ENCODE results near the gene KDSR.

KDSR gene

GRCh38 chr18:63320123-63320974 is 46.7 kb downstream of the KDSR start:
- peak; percentile 67 for DNase-seq (ENCODE audit: low read depth)

- peak; percentile 49 for DNase-seq (ENCODE audit: low read depth)
Measured at GRCh38 chr18:63319383-63320122, 47.5 kb downstream of the KDSR start, which contains the start of gene BCL2. TSS of gene BCL2 (minus strand) at chr18:63319769.

- no peak for DNase-seq (ENCODE audit: low read depth)
Measured at GRCh38 chr18:63318889-63319382, 48.1 kb downstream of the KDSR start.

- DNase-seq (ENCODE audit: low read depth) = no peak
Measured at GRCh38 chr18:63317982-63318888, 48.8 kb downstream of the KDSR start.

- DNase-seq (ENCODE audit: low read depth) = no peak
Measured at GRCh38 chr18:63317556-63317946, 49.5 kb downstream of the KDSR start.

GRCh38 chr18:63316612-63317555 is 50.1 kb downstream of the KDSR start:
- DNase-seq (ENCODE audit: low read depth) = no peak

GRCh38 chr18:63315876-63316275 is 51.1 kb downstream of the KDSR start:
- DNase-seq (ENCODE audit: low read depth) = no peak

- no peak for DNase-seq (ENCODE audit: low read depth)
Measured at GRCh38 chr18:63315131-63315662, 51.8 kb downstream of the KDSR start.

GRCh38 chr18:63314062-63314790 is 52.8 kb downstream of the KDSR start:
- no peak for DNase-seq (ENCODE audit: low read depth)

- DNase-seq (ENCODE audit: low read depth) = no peak
Measured at GRCh38 chr18:63313396-63313917, 53.5 kb downstream of the KDSR start.

GRCh38 chr18:63312737-63313395 is 54.1 kb downstream of the KDSR start:
- no peak for DNase-seq (ENCODE audit: low read depth)

GRCh38 chr18:63312019-63312409 is 55.0 kb downstream of the KDSR start:
- no peak for DNase-seq (ENCODE audit: low read depth)

GRCh38 chr18:63311118-63312018 is 55.6 kb downstream of the KDSR start:
- no peak for DNase-seq (ENCODE audit: low read depth)

- no peak for DNase-seq (ENCODE audit: low read depth)
Measured at GRCh38 chr18:63309422-63309821, 57.6 kb downstream of the KDSR start.

- DNase-seq (ENCODE audit: low read depth) = no peak
Measured at GRCh38 chr18:63307551-63308200, 59.3 kb downstream of the KDSR start.

GRCh38 chr18:63306819-63307550 is 60.0 kb downstream of the KDSR start:
- DNase-seq (ENCODE audit: low read depth) = no peak

- DNase-seq (ENCODE audit: low read depth) = no peak
Measured at GRCh38 chr18:63306249-63306648, 60.8 kb downstream of the KDSR start.

Data from iris pigment epithelial cell (primary cell).